ENCODE results near the gene WNT6. TPM values are rescaled to one million over a fixed set of nuclear protein-coding genes. Genes with fewer than 3 reads are reported as not detected.
"Not testable (repeated sequence)": the region's sequence is repeated elsewhere in the genome, so short reads cannot be mapped to it uniquely, and the experiment has no call there.

The WNT6 gene
- total RNA-seq, 2 donors from 2014 or later, result not detected

DNA sequence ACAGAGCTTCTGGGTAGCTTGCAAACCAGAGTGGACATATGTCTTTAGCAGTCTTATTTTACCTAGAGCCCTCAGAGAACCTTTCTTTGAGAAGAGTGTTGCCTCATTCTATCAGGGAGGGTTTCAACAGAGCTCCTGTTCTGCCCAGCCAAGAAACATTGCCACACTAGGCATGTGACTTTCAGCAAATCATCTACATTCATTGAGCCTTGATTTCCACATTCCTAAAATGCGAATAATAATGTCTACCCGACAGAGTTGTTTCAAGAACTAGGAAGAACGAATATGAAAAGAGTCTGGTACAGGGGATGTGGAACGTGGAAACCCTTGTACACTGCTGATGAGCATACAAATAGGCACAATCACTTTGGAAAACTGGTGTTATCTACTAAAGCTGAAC, 20.2 kb upstream of the WNT6 start:
- no peaks in the 10 kb centered on the region for H3K4me1 ChIP-seq (ENCODE audit: control insufficient read depth, insufficient read depth, low read length)
- 78 to 80% methylated on average over 2 to 4 of the region's 4 CpGs for WGBS, 2 experiments (ENCODE audit: insufficient coverage in 1 of 2, insufficient read length in 1 of 2)
- H3K4me3 Mint-ChIP-seq, result no peak overlapping the region
- H3K27me3 Mint-ChIP-seq (ENCODE audit: insufficient read depth), result peaks cover 28% of the 10 kb centered on the region
- no peak for DNase-seq
- H3K36me3 ChIP-seq (ENCODE audit: control insufficient read depth, insufficient read depth, low read length), result no peaks in the 10 kb centered on the region
- H3K36me3 Mint-ChIP-seq (ENCODE audit: low read depth), result no peaks in the 10 kb centered on the region
- H3K27me3 ChIP-seq (ENCODE audit: control insufficient read depth, insufficient read depth, low read length, poor library complexity, severe bottlenecking), result no peaks in the 10 kb centered on the region
- TF ChIP-seq, protein P1, sequence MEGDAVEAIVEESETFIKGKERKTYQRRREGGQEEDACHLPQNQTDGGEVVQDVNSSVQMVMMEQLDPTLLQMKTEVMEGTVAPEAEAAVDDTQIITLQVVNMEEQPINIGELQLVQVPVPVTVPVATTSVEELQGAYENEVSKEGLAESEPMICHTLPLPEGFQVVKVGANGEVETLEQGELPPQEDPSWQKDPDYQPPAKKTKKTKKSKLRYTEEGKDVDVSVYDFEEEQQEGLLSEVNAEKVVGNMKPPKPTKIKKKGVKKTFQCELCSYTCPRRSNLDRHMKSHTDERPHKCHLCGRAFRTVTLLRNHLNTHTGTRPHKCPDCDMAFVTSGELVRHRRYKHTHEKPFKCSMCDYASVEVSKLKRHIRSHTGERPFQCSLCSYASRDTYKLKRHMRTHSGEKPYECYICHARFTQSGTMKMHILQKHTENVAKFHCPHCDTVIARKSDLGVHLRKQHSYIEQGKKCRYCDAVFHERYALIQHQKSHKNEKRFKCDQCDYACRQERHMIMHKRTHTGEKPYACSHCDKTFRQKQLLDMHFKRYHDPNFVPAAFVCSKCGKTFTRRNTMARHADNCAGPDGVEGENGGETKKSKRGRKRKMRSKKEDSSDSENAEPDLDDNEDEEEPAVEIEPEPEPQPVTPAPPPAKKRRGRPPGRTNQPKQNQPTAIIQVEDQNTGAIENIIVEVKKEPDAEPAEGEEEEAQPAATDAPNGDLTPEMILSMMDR (conservative IDR thresholded peaks at IDR 0.05), result no peak
- no peak overlapping the region for H3K9ac ChIP-seq (ENCODE audit: extremely low read depth, low read length, poor library complexity, severe bottlenecking)
- no peaks in the 10 kb centered on the region for H3K4me1 Mint-ChIP-seq
- no peaks in the 10 kb centered on the region for H3K9me3 ChIP-seq (ENCODE audit: control insufficient read depth, low read length)
- peaks cover 12% of the 10 kb centered on the region for H3K9me3 Mint-ChIP-seq
- no peak overlapping the region for H3K27ac ChIP-seq (ENCODE audit: low read depth, low read length)
- no peak overlapping the region for H3K27ac Mint-ChIP-seq
- no peak overlapping the region for H3K4me3 ChIP-seq (ENCODE audit: low read length)

DNA sequence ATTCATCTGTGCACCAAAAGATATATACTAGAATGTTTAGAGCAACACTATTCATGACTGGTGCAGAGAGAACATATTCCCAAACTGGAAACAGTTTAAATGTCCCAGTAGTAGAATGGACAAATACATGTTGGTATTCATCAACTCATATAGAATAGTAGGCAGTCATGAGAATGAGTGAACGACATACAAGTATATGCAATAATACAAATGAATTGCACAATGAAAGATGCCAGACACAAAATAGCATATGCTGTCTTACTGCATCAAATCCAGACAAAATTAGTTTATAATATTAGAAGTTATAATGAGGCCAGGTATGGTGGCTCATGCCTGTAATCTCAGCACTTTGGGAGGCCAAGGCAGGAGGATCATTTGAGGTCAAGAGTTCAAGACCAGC, 19.7 kb upstream of the WNT6 start:
- Histone ChIP-seq H3K36me3 (ENCODE audit: control insufficient read depth, insufficient read depth, low read length) (no peaks in the 10 kb centered on the region), H3K4me1 (ENCODE audit: control insufficient read depth, insufficient read depth, low read length) (no peaks in the 10 kb centered on the region), H3K4me3 (ENCODE audit: low read length) (no peak overlapping the region), H3K27ac (ENCODE audit: low read depth, low read length) (no peak overlapping the region), H3K9me3 (ENCODE audit: control insufficient read depth, low read length) (no peaks in the 10 kb centered on the region), H3K27me3 (ENCODE audit: control insufficient read depth, insufficient read depth, low read length, poor library complexity, severe bottlenecking) (no peaks in the 10 kb centered on the region), H3K9ac (ENCODE audit: extremely low read depth, low read length, poor library complexity, severe bottlenecking) (no peak overlapping the region)
- Mint-ChIP-seq H3K27me3 (ENCODE audit: insufficient read depth) (peaks cover 28% of the 10 kb centered on the region), H3K27ac (no peak overlapping the region), H3K4me1 (no peaks in the 10 kb centered on the region), H3K36me3 (ENCODE audit: low read depth) (no peaks in the 10 kb centered on the region), H3K9me3 (peaks cover 17% of the 10 kb centered on the region), H3K4me3 (no peak overlapping the region)
- WGBS, 2 experiments (ENCODE audit: insufficient coverage in 1 of 2, insufficient read length in 1 of 2), result 63 to 100% methylated on average over 1 of the region's 1 CpG
- no peak for DNase-seq
- TF ChIP-seq, protein P1 (conservative IDR thresholded peaks at IDR 0.05), result no peak

DNA sequence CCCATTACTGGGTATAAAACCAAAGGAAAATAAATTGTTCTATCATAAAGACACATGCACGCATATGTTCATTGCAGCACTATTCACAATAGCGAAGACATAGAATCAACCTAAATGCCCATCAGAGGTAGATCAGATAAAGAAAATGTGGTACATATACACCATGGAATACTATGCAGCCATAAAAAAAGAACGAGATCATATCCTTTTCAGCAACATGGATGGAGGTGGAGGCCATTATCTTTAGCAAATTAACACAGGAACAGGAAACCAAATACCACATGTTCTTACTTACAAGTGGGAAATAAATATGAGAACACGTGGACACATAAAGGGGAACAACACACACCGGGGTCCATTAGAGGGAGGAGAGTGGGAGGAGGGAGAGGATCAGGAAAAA, 15.3 kb upstream of the WNT6 start:
- not testable (repeated sequence) for H3K9ac ChIP-seq (ENCODE audit: extremely low read depth, low read length, poor library complexity, severe bottlenecking); H3K4me1 ChIP-seq (ENCODE audit: control insufficient read depth, insufficient read depth, low read length); H3K4me3 Mint-ChIP-seq; H3K36me3 ChIP-seq (ENCODE audit: control insufficient read depth, insufficient read depth, low read length); H3K9me3 ChIP-seq (ENCODE audit: control insufficient read depth, low read length); H3K27ac ChIP-seq (ENCODE audit: low read depth, low read length); H3K36me3 Mint-ChIP-seq (ENCODE audit: low read depth); H3K27ac Mint-ChIP-seq; H3K27me3 ChIP-seq (ENCODE audit: control insufficient read depth, insufficient read depth, low read length, poor library complexity, severe bottlenecking); DNase-seq; H3K4me3 ChIP-seq (ENCODE audit: low read length); H3K4me1 Mint-ChIP-seq
- Mint-ChIP-seq H3K9me3 (peaks cover 33% of the 10 kb centered on the region), H3K27me3 (ENCODE audit: insufficient read depth) (peaks cover 18% of the 10 kb centered on the region)
- 85% methylated on average over 5 of the region's 5 CpGs; no CpG with 5 or more reads in 1 of the 2 experiments for WGBS, 2 experiments (ENCODE audit: insufficient coverage in 1 of 2, insufficient read length in 1 of 2)

DNA sequence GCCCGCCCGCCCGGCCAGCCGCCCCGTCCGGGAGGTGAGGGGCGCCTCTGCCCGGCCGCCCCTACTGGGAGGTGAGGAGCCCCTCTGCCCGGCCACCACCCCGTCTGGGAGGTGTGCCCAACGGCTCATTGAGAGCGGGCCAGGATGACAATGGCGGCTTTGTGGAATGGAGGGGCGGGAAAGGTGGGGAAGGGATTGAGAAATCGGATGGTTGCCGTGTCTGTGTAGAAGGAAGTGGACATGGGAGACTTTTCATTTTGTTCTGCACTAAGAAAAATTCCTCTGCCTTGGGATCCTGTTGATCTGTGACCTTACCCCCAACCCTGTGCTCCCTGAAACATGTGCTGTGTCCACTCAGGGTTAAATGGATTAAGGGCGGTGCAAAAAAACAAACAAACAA, 12.6 kb upstream of the WNT6 start:
- H3K27ac ChIP-seq (ENCODE audit: low read depth, low read length); H3K4me3 ChIP-seq (ENCODE audit: low read length); DNase-seq; H3K36me3 ChIP-seq (ENCODE audit: control insufficient read depth, insufficient read depth, low read length); H3K9me3 ChIP-seq (ENCODE audit: control insufficient read depth, low read length); H3K27ac Mint-ChIP-seq; H3K36me3 Mint-ChIP-seq (ENCODE audit: low read depth); H3K9ac ChIP-seq (ENCODE audit: extremely low read depth, low read length, poor library complexity, severe bottlenecking); H3K4me3 Mint-ChIP-seq; H3K27me3 ChIP-seq (ENCODE audit: control insufficient read depth, insufficient read depth, low read length, poor library complexity, severe bottlenecking); H3K4me1 ChIP-seq (ENCODE audit: control insufficient read depth, insufficient read depth, low read length); H3K4me1 Mint-ChIP-seq: not testable (repeated sequence)
- 89 to 91% methylated on average over 3 to 12 of the region's 18 CpGs for WGBS, 2 experiments (ENCODE audit: insufficient coverage in 1 of 2, insufficient read length in 1 of 2)
- peaks cover 33% of the 10 kb centered on the region for H3K9me3 Mint-ChIP-seq
- H3K27me3 Mint-ChIP-seq (ENCODE audit: insufficient read depth), result peaks cover 18% of the 10 kb centered on the region

Measured in endodermal cell (in vitro differentiated cells).